ENCODE results near the gene OGDH. TPM values are rescaled to one million over a fixed set of nuclear protein-coding genes. Genes with fewer than 3 reads are reported as not detected.

The OGDH gene
- total and polyA plus RNA-seq, 2 of the 4 experiments (the other 2 are of a cell fraction), result 47.4 to 56.5 TPM

GRCh38 chr7:44626620-44627019, 20.2 kb downstream of the OGDH start:
- Histone ChIP-seq H3K27ac (ENCODE audit: insufficient read depth, low read length) (no peak overlapping the region), H2AFZ (replicated peaks; ENCODE audit: low read length, poor library complexity) (no peak overlapping the region), H3K9me1 (ENCODE audit: insufficient read depth, low read length) (peaks cover 27% of the 10 kb centered on the region), H3K9ac (ENCODE audit: low read depth, low read length) (no peak overlapping the region), H3K4me3 (ENCODE audit: insufficient read depth, low read depth, low read length) (no peak overlapping the region), H3K36me3 (ENCODE audit: control insufficient read depth, insufficient read depth, low read length) (peaks cover 18% of the 10 kb centered on the region), H3K23ac (ENCODE audit: low read depth, low read length) (no peak overlapping the region), H3K56ac (ENCODE audit: extremely low read depth, insufficient read depth, low read length) (no peak overlapping the region), H3K4ac (ENCODE audit: low read depth, low read length) (no peak overlapping the region), H2BK5ac (ENCODE audit: low read depth, low read length, poor library complexity, severe bottlenecking) (no peak overlapping the region), H4K91ac (ENCODE audit: insufficient read depth, low read depth, low read length) (no peak overlapping the region), H2AK5ac (ENCODE audit: low read depth, low read length) (0 out of 2 replicates have a peak overlapping the region, but pooled peaks have one; percentile 32), H4K8ac (ENCODE audit: low read depth in 2 of 2, low read length in 2 of 2) (no peak overlapping the region), H4K5ac (ENCODE audit: low read depth, low read length) (no peak overlapping the region), H3K18ac (ENCODE audit: low read depth, low read length) (no peak overlapping the region), H2AK9ac (replicated peaks; ENCODE audit: low read depth, low read length, poor library complexity) (no peak overlapping the region), H3K4me1 (ENCODE audit: control insufficient read depth, insufficient read depth, low read length) (peaks cover 15% of the 10 kb centered on the region), H2BK20ac (ENCODE audit: low read depth, low read length) (no peak overlapping the region), H3K9me3 (ENCODE audit: control insufficient read depth, insufficient read depth, low read length) (no peaks in the 10 kb centered on the region), H3K14ac (replicated peaks; ENCODE audit: low read depth, low read length) (no peak overlapping the region), H2BK120ac (ENCODE audit: low read depth, low read length) (no peak overlapping the region), H4K20me1 (ENCODE audit: insufficient read depth, low read length) (peaks cover 15% of the 10 kb centered on the region), H3K79me1 (ENCODE audit: low read depth in 1 of 2, low read length in 2 of 2) (peaks cover 46 to 69% of the 10 kb centered on the region in 2 experiments), H3K27me3 (ENCODE audit: control insufficient read depth, insufficient read depth, low read length) (no peaks in the 10 kb centered on the region), H2BK15ac (ENCODE audit: low read depth, low read length) (no peak overlapping the region), H3K4me2 (ENCODE audit: low read depth, low read length) (no peak overlapping the region)
- intact Hi-C loops (cut with micrococcal nuclease), result no loop called here
- no CpG with 5 or more reads among the region's 4 CpGs for WGBS, 2 experiments (ENCODE audit: extremely low coverage in 2 of 2, insufficient read length in 1 of 2)
- dilution Hi-C loops (cut with HindIII; ENCODE audit: low sequenced_read_pairs, unreplicated experiment), result no loop called here
- POLR2A ChIA-PET (ENCODE audit: unreplicated experiment), result no interaction called here
- CTCF ChIA-PET, result no interaction called here
- in situ Hi-C loops (cut with MboI; ENCODE audit: low sequenced_read_pairs), result no loop called here
- DNase-seq (no peak), ATAC-seq (ENCODE audit: low read depth) (no peak)
- no TSS peak for BruUV-seq (replicated peaks)
- TF ChIP-seq POLR2A (IDR thresholded peaks at IDR 0.05; ENCODE audit: low read depth, low read length), result no peak

Measured in IMR-90 (cell line).